ENCODE results near the gene ZNF397.
A peak's percentile ranks its signal among the peaks of the same experiment; 100 is the strongest.
"Not testable (repeated sequence)": the region's sequence is repeated elsewhere in the genome, so short reads cannot be mapped to it uniquely, and the experiment has no call there.

The ZNF397 gene

GRCh38 chr18:35240664-35241447, at the start of gene ZNF397:
Gene ZNF397, plus strand, starts transcription at chr18:35241034. Its CDS starts 1,437 bp downstream, at chr18:35242471.
- peak; percentile 97 for DNase-seq

GRCh38 chr18:35191698-35192025, 49.2 kb upstream of the ZNF397 start:
- DNase-seq = no peak

- no peak for DNase-seq
Measured at GRCh38 chr18:35192415-35192814, 48.4 kb upstream of the ZNF397 start.

- no peak for DNase-seq
Measured at GRCh38 chr18:35193316-35193715, 47.5 kb upstream of the ZNF397 start.

- no peak for DNase-seq
Measured at GRCh38 chr18:35197296-35197695, 43.5 kb upstream of the ZNF397 start.

GRCh38 chr18:35201256-35201931, 39.4 kb upstream of the ZNF397 start:
- no peak for DNase-seq

GRCh38 chr18:35203067-35203466, 37.8 kb upstream of the ZNF397 start:
- DNase-seq = no peak

- no peak for DNase-seq
Measured at GRCh38 chr18:35205199-35205712, 35.6 kb upstream of the ZNF397 start.

- not testable (repeated sequence) for DNase-seq
Measured at GRCh38 chr18:35205746-35206458, 34.9 kb upstream of the ZNF397 start.

GRCh38 chr18:35215026-35215425, 25.8 kb upstream of the ZNF397 start:
- no peak for DNase-seq

GRCh38 chr18:35216611-35217010, 24.2 kb upstream of the ZNF397 start:
- not testable (repeated sequence) for DNase-seq

- not testable (repeated sequence) for DNase-seq
Measured at GRCh38 chr18:35219331-35219730, 21.5 kb upstream of the ZNF397 start.

GRCh38 chr18:35220424-35220823, 20.4 kb upstream of the ZNF397 start:
- DNase-seq = no peak

- no peak for DNase-seq
Measured at GRCh38 chr18:35223797-35224196, 17.0 kb upstream of the ZNF397 start.

- no peak for DNase-seq
Measured at GRCh38 chr18:35227254-35227653, 13.6 kb upstream of the ZNF397 start.

- peak; percentile 77 to 84 for DNase-seq
Measured at GRCh38 chr18:35231052-35231451, 9.8 kb upstream of the ZNF397 start.

GRCh38 chr18:35236571-35237363, 4.1 kb upstream of the ZNF397 start:
- DNase-seq = no peak

GRCh38 chr18:35239314-35239713, 1.5 kb upstream of the ZNF397 start:
- no peak for DNase-seq

- DNase-seq = no peak
Measured at GRCh38 chr18:35241448-35241804, 592 bp downstream of the ZNF397 start.

GRCh38 chr18:35242426-35242825, 1.6 kb downstream of the ZNF397 start:
- no peak for DNase-seq

GRCh38 chr18:35244671-35245070, 3.8 kb downstream of the ZNF397 start:
- DNase-seq = no peak

GRCh38 chr18:35245719-35246317, 5.0 kb downstream of the ZNF397 start:
- DNase-seq = no peak

Measured in activated CD4-positive, alpha-beta T cell treated with anti-CD3 and anti-CD28 coated beads, Interleukin-2, amount 50 U/mL, for 48 hours (primary cell).